Measurements from ENCODE around the gene SAA1.
"Not testable (repeated sequence)": the region's sequence is repeated elsewhere in the genome, so short reads cannot be mapped to it uniquely, and the experiment has no call there.

SAA1 gene

DNA sequence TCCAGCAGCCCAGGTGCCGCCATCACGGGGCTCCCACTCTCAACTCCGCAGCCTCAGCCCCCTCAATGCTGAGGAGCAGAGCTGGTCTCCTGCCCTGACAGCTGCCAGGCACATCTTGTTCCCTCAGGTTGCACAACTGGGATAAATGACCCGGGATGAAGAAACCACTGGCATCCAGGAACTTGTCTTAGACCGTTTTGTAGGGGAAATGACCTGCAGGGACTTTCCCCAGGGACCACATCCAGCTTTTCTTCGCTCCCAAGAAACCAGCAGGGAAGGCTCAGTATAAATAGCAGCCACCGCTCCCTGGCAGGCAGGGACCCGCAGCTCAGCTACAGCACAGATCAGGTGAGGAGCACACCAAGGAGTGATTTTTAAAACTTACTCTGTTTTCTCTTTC is at the start of gene SAA1:
TSS of gene SAA1 (plus strand) at position 316 of the 400 bp plus-strand sequence. CDS start 624 bp downstream, outside the sequence.
- no peak for DNase-seq

DNA sequence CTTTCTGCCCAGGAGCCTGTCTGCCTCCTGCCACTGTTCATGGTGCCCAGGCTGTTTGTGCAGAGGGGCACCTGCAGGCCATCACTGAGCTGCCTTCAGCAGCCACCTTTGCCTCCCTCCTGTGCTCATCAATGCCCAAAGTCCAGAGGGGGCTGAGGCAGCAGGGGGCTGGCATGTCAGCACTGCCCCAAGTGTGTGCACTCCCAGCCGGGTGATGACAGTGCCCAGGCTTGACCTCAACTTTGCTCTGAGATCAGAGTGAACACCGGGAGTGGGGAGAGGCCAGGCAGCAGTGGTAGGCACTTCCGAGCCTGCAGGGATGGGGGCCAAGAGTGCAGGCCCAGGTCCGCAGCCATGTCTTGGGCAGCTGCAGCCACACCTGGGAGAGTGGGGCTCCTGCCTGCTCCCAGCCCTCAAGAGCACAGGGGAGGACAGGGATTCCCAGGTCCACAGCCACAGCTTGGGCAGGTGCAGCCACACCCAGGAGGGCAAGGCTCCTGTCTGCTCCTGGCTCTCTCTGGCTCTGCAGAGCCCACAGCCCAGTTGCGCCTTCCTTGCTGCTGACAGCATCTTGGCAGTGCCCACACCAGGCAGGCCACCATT is 44.7 kb upstream of the SAA1 start:
- no peak for DNase-seq

DNA sequence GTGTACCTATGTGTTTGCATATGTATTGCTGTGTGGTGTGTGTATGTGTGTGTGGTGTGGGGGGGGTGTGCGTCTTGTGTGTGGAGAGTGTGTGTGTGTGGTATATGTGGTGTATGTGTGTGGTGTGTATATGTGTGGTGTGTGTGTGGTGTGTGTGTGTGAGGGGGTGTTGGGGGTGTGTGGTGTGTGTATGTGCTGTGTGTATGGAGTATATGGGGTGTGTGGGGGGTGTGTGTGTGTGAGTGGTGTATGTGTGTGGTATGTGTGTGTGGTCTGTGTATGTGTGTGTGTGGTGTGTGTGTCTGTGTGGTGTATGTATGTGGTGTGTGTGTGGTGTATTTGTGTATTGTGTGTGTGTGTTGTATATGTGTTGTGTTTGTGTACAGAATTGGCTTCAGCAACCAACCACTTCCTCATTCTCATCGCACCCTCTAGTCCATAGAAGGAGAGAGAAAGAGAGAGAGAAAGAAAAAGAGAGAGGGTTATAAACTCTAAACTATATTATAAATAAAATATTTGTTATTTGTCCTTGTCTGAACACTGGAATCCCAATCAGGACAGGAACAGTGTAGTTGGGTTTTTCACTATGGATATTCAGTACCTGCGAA is 43.1 kb upstream of the SAA1 start:
- DNase-seq = no peak

DNA sequence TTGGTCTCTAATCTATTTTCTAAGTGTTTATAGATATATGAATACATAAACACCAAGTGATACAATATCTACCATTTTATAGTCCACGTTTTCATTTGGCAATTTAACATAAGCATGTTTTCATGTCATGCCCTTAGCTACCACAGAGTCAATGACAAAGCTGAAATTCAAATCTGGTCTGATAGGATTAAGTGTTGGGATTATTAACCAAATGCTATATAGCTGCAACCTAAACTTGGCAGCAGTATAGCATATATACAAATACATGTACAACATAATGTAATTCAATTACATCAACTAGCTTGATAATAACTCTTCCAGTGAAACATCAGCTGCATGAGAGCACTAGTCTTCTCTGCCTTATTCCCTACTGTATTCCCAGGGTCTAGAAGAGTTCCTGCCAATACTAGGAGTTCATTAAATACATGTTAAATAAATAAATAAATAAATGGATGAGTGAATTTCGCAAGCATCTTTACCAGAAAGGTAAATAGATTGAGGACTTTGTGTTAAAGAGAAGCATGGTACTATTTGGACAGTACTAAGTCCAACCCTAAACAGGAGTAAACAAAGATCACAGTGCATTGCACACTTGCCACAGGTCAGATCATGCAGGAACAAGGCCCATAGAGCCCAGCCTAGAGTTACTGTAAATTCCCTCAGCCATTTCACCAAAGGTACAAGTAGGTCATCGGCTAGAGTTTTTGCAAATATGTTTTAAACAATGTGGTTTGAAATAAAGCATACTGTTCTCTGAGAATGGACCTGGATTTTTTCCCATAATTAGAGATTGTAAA is 42.3 kb upstream of the SAA1 start:
- DNase-seq = no peak

DNA sequence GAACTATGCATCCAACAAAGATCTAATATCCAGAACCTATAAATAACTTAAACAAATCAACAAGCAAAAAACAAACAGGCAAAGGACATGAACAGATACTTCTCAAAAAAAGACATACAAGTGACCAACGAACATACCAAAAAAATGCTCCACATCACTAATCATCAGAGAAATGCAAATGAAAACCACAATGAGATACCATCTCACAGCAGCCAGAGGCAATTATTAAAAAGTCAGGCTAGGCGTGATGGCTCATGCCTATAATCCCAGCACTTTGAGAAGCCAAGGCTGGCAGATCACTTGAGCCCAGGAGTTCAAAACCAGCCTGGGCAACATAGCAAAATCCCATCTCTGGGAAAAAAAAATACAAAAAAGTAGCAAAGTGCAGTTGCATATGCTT is 40.2 kb upstream of the SAA1 start:
- DNase-seq = no peak

DNA sequence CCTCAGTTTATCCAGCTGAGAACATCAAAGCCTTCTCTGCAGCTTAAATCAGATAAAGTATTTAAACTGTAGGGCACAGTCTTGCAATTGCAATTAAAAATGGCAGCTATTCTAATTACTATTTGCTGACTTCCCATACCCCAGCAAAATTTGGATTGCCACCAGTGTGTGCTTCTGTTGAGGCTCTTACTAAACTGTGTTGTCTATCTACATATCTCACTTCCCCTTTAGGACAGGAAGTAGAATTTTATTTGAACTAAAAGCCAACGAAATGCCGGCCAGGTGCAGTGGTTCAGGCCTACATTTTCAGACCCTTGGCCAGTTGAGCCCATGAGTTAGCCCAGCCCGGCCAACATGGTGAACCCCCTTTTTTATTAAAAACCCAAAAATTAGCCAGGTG is 36.6 kb upstream of the SAA1 start:
- no peak for DNase-seq

DNA sequence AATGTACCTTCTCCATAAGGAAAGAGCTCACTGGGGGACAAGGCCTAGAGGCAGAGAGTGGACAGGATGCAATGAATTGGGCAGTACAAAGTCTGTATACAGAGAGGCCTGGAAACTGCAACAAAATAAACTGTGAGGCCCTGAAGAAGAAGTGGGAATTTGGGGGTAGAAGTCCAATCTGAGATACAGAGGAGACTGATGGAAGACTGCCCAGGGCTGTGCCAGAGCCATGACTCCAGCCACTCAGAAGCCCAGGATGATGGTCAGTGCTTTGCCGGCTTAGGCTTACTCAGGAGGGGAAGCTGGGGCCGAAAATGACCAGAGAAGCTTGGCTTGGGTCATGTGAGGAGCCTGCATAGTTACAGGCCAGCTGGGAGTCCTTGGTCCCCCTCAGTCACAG is 35.2 kb upstream of the SAA1 start:
- no peak for DNase-seq

DNA sequence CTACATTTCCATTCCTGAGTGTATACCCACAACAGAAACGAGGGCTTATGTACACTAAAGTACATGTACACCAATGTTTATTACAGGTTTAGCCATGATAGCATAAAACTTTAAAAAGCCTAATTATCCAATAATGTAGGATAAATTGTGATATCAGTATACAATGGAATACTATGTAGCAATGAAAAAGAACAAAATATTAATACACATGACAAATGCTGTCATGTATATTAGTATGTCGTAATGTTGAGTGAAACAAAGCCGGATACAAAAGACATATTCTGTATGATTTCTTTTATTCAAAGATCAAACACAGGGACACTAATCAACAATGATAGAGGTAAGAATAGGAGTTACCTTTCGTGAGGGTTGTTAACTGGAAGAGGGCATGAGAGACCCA is 32.2 kb upstream of the SAA1 start:
- no peak for DNase-seq

DNA sequence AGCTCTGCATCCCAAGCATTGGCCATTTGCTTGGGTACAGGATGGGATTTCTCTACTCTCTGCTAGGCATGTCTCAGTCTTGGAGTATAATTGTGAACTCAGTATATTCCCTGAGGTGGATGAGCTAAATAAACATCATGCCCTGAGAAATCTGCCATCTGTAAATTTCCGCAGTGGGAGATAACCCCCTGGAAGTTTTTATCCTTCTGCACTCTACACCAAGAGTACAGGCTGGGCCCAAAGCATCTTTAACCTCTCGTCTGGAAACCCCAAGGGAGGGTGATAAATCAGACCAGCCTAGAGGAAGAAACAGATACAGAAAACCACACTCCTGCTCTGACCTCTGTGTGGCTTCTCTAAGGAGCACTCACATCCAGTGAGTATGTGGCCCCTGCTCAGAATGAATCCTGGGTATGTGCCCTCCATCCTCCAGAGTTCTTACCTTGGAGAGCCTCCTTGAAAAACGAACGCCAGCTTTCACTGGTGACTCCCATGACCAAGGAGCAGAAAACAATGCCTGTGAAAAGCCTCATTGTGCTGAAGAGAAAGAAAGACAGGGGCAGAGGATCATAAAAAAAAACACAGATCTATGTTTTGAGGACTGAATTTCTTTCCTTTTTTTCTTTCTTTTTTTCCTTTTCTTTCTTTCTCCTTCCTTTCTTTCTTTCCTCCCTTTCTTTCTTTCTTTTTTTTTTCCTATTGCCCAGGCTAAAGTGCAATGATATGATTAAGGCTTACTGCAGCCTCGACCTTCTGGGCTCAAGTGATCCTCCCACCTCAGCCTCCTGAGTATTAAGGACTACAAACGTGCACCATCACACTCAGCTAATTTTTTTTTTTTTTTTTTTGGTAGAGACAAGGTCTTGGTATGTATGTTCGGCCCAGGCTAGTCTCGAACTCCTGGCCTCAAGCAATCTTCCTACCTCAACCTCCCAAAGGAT is 30.4 kb upstream of the SAA1 start:
- DNase-seq = no peak

DNA sequence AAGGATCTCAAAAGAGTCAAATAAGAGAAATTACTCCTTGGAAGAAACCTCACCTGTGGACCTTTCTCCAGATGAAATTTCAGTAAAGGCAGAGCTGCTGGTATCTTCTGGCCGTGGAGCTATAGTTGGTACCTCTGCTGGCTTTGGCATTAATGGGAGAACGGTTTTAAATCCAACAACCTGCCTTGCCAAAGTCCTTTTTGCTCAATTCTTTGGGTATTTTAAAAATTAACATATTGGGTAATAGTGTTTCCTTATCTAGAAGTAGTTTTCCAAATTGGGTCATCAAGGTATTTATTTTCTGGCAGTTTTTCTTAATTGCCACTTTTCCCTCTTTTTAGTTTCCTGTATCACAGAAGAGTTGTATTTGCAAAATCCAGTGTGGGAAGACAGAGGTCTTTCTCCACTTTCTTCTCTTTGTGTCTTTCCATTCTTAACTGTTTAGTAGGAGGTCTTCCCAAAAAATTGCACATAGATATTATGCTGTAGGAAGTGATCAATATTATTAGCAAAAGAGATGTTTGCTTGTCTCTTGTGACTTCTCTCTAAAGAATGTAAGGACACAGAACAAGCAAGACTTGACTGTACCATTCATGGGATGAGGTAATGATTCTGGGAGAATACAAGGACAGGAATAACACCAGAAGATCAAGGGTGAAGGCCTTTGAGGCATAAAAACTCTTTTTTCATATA is 29.3 kb upstream of the SAA1 start, which contains the start of gene SAA4:
TSS of gene SAA4 (minus strand) at position 139 of the 693 bp plus-strand sequence. CDS start 876 bp downstream, outside the sequence.
- DNase-seq = no peak

DNA sequence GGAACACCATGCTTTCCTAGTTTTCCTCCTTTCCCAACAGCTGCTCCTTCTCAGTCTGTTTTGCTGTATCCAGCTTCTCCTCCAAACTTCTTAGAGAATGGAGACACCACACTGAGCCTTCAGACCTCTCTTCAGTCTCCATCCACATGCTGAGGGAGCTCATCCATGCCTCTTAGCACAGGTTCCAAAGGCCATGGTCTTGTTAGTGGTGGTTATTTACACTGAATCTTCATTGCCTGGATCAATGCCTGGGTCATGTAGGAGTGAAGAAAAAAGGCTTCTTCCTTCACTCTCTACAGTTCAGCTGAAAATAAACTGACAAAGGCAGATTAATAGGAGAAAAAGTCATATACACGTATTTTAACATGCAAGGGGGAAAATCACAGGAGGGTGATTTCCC is 26.4 kb upstream of the SAA1 start:
- no peak for DNase-seq

DNA sequence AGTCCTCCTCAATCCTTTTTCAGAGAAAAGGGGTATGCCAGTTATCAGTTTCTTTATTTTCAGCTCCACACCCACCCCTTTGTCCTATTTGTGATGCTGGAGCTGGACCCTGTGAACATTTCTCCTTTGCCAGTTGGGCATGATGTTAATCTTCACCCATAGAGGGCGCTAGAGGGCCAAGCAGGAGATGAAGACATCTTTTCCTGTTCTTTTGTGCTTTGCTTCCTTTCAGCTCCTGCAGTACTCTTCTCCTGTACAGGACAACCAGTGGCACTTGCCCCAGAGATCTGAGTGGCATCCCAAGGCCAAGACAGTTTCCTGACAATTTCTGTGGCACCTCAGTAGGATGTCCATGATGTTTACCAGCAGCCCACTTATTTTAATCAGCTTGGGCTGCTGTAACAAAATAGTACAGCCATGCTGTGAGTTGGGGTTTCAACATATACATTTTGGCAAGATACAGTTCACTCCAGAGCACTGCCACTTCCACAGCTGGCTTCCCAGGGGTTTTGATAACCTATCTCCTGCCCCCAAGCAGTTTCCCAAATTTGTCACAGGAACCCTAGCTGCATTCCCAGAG is 22.2 kb upstream of the SAA1 start:
- peak; percentile 34 for DNase-seq

DNA sequence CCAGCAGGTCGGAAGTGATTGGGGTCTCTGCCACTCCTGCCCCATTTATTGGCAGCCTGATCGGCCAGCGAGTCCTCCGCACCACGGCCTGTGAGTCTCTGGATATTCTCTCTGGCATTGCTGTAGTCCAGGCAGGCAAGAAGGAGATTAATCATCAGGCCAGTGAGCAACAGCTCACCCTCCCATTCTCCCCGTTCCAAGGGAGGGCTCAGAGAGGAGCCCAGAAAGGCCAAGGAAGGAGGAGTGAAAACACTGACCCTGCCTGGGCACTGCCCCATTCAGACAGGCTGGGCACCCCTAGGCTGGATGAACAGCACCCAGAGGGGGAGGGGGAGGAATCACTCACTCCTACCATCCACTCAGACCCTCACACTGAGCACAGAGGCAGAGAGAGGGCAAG is 20.7 kb upstream of the SAA1 start:
- DNase-seq = no peak

DNA sequence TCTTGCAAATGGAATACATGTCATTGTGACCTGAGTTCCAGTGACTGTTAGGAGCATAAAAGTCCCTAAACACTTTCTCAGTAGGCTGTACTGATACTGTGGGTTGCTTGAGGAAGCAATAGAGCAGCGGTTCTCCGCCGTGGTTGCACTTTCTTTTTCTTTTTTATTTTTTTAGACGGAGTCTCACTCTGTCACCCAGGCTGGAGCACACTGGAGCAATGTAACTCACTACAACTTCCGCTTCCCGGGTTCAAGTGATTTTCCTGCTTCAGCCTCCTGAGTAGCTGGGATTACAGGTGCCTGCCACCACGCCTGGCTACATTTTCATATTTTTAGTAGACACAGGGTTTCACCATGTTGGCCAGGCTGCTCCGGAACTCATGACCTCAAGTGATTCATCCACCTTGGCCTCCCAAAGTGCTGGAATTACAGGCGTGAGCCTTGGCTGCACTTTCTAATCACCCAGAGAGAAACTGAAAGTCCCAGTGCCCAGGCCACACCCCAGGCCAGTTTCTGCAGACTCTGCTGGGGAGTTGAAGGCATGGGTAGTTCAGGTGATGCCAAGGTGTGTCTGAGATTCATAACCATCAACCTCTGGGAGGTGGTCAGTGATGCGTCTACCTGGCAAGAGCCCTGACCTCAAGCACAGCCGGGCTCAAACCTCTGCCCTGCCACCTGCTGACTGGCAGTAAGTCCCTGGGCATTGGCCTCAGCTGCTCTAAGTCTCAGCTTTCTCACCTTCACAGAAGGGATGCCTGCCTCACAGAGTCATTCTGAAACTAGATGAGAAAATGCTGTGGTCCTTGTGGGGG is 19.5 kb upstream of the SAA1 start:
- not testable (repeated sequence) for DNase-seq

DNA sequence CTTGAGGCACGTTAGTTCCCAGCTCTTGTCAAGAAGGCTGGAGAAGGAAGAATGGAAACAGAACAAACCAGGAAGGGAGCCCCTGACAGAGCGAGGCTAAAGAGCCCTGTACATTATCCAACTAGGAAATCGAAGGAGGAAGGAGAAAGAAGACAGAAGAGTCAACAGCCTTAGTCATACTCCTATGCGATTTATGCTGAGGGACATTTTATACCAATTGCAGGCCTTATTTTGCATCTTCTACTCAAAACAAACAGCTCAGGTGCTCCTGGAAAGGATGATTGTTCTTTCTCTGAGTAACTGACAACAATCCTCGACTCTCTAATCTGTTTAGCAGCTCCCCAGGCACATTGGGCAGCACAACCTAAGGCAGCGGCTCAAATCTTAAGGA is 18.9 kb upstream of the SAA1 start:
- DNase-seq = not testable (repeated sequence)

DNA sequence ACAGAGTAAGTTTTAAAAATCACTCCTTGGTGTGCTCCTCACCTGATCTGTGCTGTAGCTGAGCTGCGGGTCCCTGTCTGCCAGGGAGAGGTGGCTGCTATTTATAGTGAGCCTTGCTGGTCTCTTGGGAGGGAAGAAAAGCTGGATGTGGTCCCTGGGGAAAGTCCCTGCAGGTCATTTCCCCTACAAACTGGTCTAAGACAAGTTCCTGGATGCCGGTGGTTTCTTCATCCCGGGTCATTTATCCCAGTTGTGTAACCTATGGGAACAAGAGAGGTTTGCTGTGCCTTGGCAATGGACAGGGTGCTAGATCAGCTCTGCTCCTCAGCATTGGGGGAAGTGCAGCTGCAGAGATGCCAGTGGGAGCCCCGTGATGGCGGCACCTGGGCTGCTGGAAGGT is 17.5 kb upstream of the SAA1 start, which contains the start of gene SAA2:
TSS of gene SAA2 (minus strand) at position 108 of the 400 bp plus-strand sequence. CDS start 657 bp downstream, outside the sequence.
- DNase-seq = no peak

DNA sequence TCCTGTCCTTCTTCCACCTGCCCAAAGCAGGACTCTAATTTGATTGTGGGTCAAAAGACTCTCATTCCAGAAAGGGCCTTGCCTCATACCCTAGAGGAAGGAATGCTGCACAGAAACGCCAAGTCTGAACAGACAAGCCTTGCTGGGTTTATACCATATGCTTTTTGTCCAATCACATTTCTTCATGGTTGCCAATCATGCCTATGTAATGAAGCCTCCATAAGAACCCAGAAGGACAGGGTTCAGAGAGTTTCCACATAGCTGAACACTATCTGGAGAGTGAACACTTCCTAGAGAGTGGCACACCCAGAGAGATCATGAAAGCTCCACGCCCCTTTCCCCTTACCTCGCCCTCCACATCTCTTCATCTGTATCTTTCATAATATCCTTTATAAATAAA is 12.8 kb upstream of the SAA1 start:
- DNase-seq = no peak

DNA sequence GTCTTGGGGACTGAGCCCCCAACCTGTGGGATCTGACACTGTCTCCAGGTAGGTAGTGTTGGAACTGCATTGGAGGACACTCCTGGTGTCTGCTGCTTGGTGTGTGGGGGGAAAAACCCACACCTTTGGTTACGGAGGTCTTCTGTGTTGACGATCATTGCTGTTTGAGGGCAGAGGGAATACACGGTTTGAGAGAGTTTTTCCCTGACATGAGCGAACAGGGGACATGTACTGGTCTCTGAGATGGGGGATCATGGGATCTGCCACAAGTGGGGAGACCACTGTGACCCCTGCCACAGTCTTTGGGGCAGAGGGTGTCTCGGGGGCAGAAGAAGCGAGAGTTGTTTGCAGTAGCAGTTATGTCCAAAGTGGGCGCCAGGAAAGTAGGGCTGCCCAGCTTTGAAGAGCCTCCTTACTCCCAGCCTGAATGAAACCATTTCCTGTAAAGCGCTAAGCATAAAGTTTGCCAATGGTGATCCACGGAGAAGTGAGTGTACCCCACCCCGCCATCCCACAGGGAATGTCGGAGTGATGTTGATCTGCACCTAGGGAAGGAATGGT is 12.2 kb upstream of the SAA1 start:
- no peak for DNase-seq

DNA sequence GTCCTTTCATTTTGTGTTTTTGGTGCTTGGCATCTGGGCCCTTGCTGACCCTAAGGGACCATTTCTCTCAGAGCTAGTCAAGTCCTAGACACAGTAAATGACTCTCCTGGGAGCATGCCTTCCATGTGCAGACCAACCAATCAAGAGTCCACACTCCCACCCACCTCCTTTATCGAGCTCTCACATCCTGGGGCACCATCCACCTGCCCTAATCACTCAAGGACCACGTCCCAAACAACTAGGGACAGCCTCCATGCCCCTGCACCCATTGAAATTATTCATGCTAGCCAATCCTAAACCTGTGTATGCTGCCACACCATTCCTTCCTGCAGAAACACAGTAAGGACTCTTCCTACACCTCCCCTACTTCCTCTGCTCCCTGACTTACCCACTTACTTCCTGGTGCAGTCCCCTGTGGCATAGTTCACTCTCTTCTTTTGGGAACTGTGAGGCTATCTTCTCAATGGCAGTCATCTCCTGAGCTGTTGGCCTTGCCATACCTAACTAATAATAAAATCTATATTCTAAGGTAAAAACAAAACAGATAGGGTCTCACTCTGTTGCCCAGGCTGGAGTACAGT is 11.2 kb upstream of the SAA1 start:
- no peak for DNase-seq

DNA sequence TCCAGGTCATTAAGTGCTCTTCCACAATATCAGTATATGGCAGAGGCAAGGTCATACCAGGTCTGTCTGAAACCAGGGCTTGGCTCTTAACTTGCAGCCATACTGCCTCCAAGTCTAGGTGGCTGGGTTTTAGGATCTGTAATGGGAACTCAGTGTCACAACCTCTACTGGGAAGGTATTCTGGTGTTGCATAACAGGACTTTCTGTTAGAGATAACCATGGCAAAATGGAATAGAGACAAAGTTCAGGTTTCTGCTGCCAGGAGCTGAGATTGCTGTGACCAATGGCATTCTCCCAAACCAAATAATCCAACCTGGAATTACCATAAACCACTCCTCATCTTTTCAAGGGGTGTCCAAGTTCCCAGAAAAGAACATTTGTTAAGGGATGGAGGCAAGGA is 6.8 kb upstream of the SAA1 start:
- no peak for DNase-seq
